Measurements from ENCODE around the gene IRS4.
A peak's percentile ranks its signal among the peaks of the same experiment; 100 is the strongest.

The IRS4 gene

GRCh38 chrX:108736509-108737479 lies at the start of gene IRS4:
Gene IRS4 (minus strand): TSS chrX:108736563.
- FAIRE-seq: no peak
- DNase-seq (ENCODE audit: insufficient read length, low spot score): no peak

GRCh38 chrX:108772549-108772948 lies 36.2 kb upstream of the IRS4 start:
- DNase-seq (ENCODE audit: insufficient read length, low spot score): no peak
- FAIRE-seq: no peak

- no peak for DNase-seq (ENCODE audit: insufficient read length, low spot score)
- FAIRE-seq: no peak
Measured at GRCh38 chrX:108763559-108763958, 27.2 kb upstream of the IRS4 start.

- no peak for FAIRE-seq
- DNase-seq (ENCODE audit: insufficient read length, low spot score): no peak
Measured at GRCh38 chrX:108740299-108740774, 4.0 kb upstream of the IRS4 start.

GRCh38 chrX:108737754-108738153 lies 1.4 kb upstream of the IRS4 start:
- FAIRE-seq (no peak), DNase-seq (ENCODE audit: insufficient read length, low spot score) (no peak)

- FAIRE-seq: no peak
- DNase-seq (ENCODE audit: insufficient read length, low spot score): no peak
Measured at GRCh38 chrX:108735679-108736508, 469 bp downstream of the IRS4 start.

- DNase-seq (ENCODE audit: insufficient read length, low spot score): no peak
- no peak for FAIRE-seq
Measured at GRCh38 chrX:108735091-108735678, 1.2 kb downstream of the IRS4 start.

GRCh38 chrX:108734426-108734825 lies 1.9 kb downstream of the IRS4 start:
- DNase-seq (ENCODE audit: insufficient read length, low spot score) (no peak), FAIRE-seq (no peak)

- DNase-seq (ENCODE audit: insufficient read length, low spot score) (no peak), FAIRE-seq (no peak)
Measured at GRCh38 chrX:108732630-108733321, 3.6 kb downstream of the IRS4 start.

- DNase-seq (ENCODE audit: insufficient read length, low spot score) (no peak), FAIRE-seq (no peak)
Measured at GRCh38 chrX:108731153-108731552, 5.2 kb downstream of the IRS4 start.

- no peak for FAIRE-seq
Measured at GRCh38 chrX:108726748-108727147, 9.6 kb downstream of the IRS4 start.

GRCh38 chrX:108722561-108722960 lies 13.8 kb downstream of the IRS4 start:
- no peak for FAIRE-seq
- DNase-seq (ENCODE audit: insufficient read length, low spot score): no peak

More at GRCh38 chrX:108726748-108727147, 9.6 kb downstream of the IRS4 start:
- no peak for DNase-seq (ENCODE audit: insufficient read length, low spot score)

GRCh38 chrX:108712886-108713285 lies 23.5 kb downstream of the IRS4 start:
- FAIRE-seq: no peak

GRCh38 chrX:108704839-108705238 lies 31.5 kb downstream of the IRS4 start:
- FAIRE-seq: no peak

More at GRCh38 chrX:108712886-108713285, 23.5 kb downstream of the IRS4 start:
- no peak for DNase-seq (ENCODE audit: insufficient read length, low spot score)

GRCh38 chrX:108702530-108702929 lies 33.8 kb downstream of the IRS4 start:
- DNase-seq (ENCODE audit: insufficient read length, low spot score) (no peak), FAIRE-seq (no peak)

More at GRCh38 chrX:108704839-108705238, 31.5 kb downstream of the IRS4 start:
- no peak for DNase-seq (ENCODE audit: insufficient read length, low spot score)

- FAIRE-seq (no peak), DNase-seq (ENCODE audit: insufficient read length, low spot score) (no peak)
Measured at GRCh38 chrX:108701633-108702032, 34.7 kb downstream of the IRS4 start.

- DNase-seq (ENCODE audit: insufficient read length, low spot score) (peak; percentile 0), FAIRE-seq (no peak)
Measured at GRCh38 chrX:108699368-108699767, 37.0 kb downstream of the IRS4 start.

- FAIRE-seq: no peak
Measured at GRCh38 chrX:108696690-108697089, 39.7 kb downstream of the IRS4 start.

More at GRCh38 chrX:108696690-108697089, 39.7 kb downstream of the IRS4 start:
- DNase-seq (ENCODE audit: insufficient read length, low spot score): no peak
